Cerebellar nuclear complex (tissue), 1 donor: ENCODE measurements around the gene CENPP.

ENCODE experiments used
- DNase-seq, 2 experiments: peaks; one replicate each; lab custom pipeline; 2025; lab: John Stamatoyannopoulos, UW

CENPP gene

GRCh38 chr9:92482329-92482728 lies 156.6 kb downstream of the CENPP start, which contains the start of gene ASPN:
Gene ASPN, minus strand, starts transcription at chr9:92482506.
- DNase-seq: no peak

DNA sequence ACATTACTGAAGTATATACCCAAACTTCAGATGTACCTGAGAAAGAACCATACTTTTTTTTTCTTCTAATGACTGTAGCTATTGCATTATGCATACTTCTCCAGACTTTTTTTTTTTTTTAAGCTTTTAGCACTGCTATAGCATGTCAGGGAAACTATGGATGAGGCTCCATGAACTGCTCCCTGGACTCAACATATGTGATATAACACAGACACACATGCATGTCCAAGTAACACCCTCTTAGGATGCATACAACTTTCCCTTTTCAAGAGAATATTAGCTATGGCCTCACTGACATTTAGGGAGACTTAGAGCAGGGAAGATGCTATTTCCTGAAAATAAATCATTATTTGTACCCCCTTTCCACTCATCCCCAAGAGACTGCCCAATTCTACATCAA lies 157.1 kb downstream of the CENPP start:
- DNase-seq: no peak

DNA sequence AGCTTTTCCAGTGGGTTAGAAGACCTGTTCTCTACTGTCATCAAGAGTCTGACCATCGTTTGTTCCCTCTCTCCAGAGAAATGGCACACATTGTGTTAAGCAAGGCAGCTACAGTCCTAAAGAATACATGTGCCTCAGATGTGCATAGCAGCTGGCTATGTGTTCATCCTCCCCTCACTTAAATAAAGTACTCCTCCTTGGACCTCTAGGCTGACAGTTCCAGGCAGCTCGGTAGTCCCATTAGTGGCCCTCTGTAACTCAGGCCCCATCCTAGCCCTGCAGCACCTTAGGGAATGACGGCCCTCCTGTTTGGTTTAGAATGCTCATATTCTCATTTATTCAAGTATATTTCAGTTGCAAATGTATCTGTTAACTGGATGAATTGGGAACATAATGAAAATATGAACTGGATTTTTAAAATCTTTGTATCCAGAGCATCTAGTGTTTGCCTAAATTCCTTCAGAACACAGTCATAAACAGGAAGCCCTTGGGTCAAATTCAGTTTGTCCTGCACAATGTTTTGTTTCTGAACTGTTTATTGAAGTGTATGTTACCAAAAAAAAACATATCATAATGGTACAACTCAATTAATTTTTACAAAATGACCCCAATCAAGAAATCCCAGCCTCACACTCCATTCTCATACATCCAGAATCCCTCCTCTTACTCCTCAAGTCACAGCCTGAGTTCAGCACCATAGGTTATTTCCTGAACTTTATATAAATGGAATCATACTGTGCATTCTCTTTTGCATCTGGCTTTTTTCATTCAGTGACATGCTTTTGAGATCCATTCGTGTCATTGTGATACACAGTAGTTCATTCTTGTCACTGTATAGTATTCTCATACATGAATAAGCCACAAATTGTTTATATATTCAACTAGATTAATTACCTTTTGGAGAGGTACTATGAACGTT lies 158.1 kb downstream of the CENPP start:
- no peak for DNase-seq

- DNase-seq: no peak
These were observed 158.8 kb downstream of the CENPP start for GRCh38 chr9:92484563-92484962.

DNA sequence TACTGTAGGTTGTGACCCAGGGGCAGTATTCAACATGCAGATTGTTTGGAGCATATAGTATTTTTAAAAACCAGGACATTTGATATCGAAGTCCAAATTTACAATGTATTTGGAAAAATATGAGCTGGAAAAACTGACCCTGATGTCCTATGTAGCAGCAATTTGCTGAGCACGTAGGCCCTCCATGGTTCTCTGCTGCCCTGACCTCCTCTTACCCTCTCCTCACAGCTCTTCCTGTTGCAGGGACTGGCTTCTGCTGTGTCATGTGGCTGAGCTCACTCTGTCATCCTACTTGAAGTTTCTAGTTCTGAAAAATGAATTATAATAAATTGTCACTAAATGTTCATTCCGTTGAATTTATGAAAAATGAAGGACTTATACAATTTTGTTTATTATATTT lies 160.6 kb downstream of the CENPP start:
- no peak for DNase-seq

GRCh38 chr9:92488681-92489550 lies 163.2 kb downstream of the CENPP start:
- no peak for DNase-seq

GRCh38 chr9:92492781-92493401 lies 167.1 kb downstream of the CENPP start:
- DNase-seq: no peak

DNA sequence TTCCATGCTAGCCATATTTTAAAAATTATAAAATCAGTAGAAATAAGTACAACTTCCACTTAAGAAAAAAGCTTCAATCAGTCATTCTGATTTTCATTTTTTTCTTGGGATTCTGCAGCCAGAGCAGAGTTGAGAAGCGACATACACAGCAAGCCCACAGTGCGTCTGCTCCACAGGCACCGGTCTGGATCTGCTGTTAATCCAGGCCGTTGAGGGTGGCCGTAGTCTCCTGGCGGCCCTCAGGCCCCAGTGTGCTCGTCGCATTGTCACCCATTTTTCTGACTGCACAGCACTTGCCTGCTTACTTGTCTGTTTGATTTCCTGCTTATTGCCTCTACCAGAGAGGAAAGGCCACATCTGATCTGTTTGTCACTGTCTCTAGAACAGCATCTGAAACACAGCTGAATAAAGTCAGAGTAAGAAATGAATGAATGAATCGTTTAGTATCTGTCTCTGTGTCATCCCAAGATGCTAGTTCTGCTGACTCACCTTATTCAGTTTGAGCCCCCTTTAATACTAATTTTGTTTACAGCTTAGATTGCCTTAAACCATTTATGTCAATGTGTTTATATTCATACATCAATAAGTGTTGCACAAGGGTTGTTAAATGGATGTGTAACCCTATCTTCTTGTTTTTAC lies 168.1 kb downstream of the CENPP start:
- DNase-seq: no peak

DNA sequence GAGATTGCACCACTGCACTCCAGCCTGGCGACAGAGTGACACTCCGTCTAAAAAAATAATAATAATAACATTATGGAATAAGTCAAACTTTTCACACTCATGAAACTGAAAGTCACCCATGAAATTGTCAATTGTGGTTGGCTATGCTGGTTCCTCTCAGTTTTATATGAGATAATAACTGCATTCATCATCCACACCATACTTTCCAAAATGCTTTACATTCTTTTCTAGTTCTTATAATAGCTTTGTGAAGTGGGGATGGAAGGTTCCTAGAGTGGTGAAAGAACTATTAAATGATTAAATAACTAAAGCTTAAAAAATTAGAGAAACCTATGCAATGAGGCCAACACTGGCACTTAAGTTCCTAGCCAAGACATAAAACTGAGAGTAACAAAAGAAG lies 169.1 kb downstream of the CENPP start:
- no peak for DNase-seq

- DNase-seq: no peak
These were observed 170.8 kb downstream of the CENPP start for GRCh38 chr9:92496396-92497176.

DNA sequence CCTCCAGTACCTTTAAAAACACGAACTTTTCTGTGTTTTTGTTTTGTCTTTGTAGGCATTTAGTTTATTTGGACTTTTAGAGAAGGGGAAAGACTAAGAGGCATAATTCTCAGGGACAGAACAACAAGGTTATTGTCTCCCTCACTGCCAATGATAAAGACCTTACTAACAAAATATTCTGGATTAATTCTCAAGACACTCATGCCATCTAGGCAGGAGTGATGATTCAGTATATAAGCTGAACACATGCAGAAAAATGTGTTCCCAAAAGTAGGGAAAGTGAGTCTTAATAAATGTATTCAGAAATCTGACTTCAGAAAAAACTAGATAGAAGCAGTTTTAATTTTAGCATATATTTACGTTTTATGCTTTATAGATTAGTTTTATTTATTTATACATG lies 173.9 kb downstream of the CENPP start:
- DNase-seq: no peak

GRCh38 chr9:92500725-92501124 lies 175.0 kb downstream of the CENPP start:
- no peak for DNase-seq

GRCh38 chr9:92501671-92502393 lies 176.1 kb downstream of the CENPP start:
- DNase-seq: no peak

DNA sequence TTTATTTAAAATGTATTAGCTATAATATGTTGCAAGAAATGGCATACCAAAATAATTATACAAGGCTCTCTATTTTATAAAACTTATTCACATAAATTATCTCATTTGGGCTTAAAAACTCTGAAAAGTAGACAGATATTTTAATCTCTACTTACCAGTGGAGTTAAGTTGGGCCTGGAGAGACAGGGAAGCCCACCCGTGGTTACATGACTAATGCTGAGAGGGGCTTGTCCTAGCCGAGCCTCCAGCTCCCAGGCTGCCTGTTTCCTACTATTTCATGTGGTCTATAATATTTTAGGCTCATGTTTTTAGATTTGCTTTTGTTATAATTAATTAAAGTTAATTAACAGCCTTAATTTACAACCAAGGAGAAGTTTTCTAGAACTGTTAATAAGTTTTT lies 177.4 kb downstream of the CENPP start:
- DNase-seq: no peak

- no peak for DNase-seq
These were observed 179.1 kb downstream of the CENPP start for GRCh38 chr9:92504881-92505280.

GRCh38 chr9:92506184-92506857 lies 180.6 kb downstream of the CENPP start:
- no peak for DNase-seq

- no peak for DNase-seq
These were observed 181.3 kb downstream of the CENPP start for GRCh38 chr9:92507005-92507404.

DNA sequence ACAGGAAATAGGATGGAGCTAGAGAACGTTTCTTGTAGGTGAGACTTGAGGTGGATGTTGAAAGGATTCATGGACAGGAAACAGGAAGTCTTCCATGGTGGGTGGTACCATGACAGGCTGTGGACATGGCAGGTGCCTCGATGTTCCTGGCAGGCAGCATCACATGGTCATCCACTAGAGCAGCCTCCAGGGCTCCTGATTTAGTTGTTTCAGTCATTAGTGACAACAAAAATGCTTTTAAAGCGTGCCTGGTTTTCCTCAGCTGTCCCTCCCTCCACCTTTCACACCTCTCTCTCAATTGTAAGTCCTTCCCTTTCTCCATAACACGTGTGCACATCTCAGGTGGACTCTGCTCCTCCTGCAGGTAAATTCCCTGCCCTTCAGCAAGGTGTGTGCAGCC lies 181.7 kb downstream of the CENPP start:
- DNase-seq: no peak

DNA sequence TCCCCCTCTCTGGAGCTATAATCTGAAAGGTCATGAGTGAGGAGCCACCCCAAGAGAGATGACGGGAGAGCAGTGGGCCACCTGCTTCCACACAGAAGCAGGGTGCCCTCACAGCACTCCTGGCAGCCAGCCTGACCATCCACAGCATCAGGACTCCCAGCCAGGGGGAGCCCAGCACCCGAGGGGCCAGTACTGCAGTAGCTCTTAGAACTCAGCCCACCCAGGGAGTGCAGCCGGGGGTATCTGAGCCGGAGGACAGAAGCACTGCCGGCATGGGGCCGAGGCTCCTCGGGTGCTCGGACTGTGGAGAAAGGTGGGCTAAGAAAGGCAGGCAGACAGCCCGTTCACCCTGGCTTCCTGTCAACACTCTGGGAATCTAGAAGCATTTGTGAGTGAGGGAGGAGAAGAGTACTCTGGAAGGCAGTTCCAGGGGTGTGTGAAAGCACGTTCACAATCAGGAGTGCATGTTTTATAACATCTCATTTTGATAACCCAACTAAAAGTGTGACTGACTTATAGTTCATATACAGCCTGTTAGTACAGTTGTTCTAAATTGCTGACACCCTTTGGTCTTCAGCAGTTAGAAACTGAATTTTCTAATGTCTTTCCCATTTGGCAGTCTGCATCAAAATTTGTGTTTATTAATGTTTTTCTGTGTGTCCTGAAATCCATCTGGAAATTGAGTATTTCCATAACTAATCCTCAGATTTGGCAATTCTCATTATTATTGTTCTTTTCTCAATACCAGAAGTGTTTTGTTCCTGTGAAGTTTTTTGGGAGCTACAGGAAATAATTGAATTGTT lies 182.5 kb downstream of the CENPP start:
- no peak for DNase-seq
